Liver (tissue), 3 donors: Measurements from ENCODE around the gene BNIPL.

Experiments used
- EGR1 ChIP-seq, 2 donors: IDR thresholded peaks; 2 replicates each; pipeline ENCODE4 v1.6.1; 2016 to 2018; ENCODE audit warnings: antibody characterized with exemption in 2 of 2, low read depth in 2 of 2
- GABPA ChIP-seq, 2 donors: IDR thresholded peaks in 1 of 2; conservative IDR thresholded peaks in 1 of 2; 2 replicates each; pipeline ENCODE4 v1.6.1; 2016; ENCODE audit warnings: antibody characterized with exemption in 2 of 2, mild to moderate bottlenecking in 1 of 2, moderate library complexity in 1 of 2
- RAD21 ChIP-seq, 2 donors: IDR thresholded peaks; 2 replicates each; pipeline ENCODE4 v1.6.1; 2016; ENCODE audit warnings: antibody characterized with exemption in 2 of 2, mild to moderate bottlenecking in 2 of 2
- SP1 ChIP-seq: IDR thresholded peaks from 2 replicates; pipeline ENCODE4 v1.6.1; 2018; ENCODE audit warnings: antibody characterized with exemption, mild to moderate bottlenecking
- TAF1 ChIP-seq: conservative IDR thresholded peaks from 2 replicates; pipeline ENCODE4 v1.6.1; 2016; ENCODE audit warnings: antibody characterized with exemption, mild to moderate bottlenecking
- TF ChIP-seq, protein P1 (sequence below): fragments of 150-350 bp; IDR thresholded peaks from 2 replicates; pipeline ENCODE4 v1.5.1; 2017; ENCODE audit warnings: improper control_type of control experiment, low read depth, low read length; ENCODE audit not compliant: missing input control
- TF ChIP-seq, protein P2 (sequence below): IDR thresholded peaks from 2 replicates; pipeline ENCODE4 v1.6.1; 2016; ENCODE audit warnings: antibody characterized with exemption
- TF ChIP-seq, protein P3 (sequence below): IDR thresholded peaks from 2 replicates; pipeline ENCODE4 v1.6.1; 2016; ENCODE audit warnings: antibody characterized with exemption, mild to moderate bottlenecking
- donor health status: healthy.
- donor health status: healthy.

DNA sequence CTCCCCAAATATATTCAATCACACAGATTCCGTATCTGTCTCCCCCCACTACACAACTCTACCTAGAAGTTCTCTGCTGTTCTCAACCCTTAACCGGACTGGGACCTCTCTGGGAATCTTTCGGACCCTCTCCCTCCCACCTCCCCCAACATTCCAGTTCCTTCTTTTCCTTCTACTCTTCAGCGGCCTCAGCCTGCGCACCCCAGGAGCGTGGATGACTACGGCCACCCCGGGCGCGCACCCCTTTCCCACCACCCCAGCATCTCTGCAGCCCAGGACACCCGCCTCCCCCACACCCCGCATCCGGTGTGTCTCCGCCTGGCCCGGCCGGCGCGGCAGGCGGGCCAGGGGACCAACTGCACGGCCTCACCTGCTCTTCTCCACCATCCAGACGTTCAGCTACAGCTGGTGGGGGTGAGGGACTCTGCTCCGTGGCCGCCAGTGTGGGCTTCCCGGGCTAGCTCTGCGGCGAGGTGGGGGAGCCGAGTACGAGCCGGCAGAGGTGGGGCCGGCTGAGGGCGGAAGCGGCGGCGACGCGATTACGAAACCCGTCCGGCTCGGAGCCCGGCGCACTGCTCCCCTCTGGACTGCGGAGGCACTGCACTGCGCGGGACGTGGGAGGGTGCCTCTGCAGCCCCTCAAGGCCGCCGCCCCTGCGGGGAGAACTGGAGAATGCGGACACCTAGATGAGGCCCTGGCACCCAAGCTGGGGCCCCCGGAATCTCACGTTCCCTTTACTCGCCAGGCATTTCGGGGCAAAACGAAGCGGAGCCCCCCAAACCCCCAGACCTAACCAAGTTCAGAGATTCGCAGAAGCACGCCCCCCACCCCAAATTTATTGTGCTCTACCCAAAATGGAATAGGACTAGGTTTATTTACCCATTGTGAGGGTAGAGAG lies 23.0 kb downstream of the BNIPL start, which contains the start of gene CDC42SE1:
- TF ChIP-seq, protein P1, sequence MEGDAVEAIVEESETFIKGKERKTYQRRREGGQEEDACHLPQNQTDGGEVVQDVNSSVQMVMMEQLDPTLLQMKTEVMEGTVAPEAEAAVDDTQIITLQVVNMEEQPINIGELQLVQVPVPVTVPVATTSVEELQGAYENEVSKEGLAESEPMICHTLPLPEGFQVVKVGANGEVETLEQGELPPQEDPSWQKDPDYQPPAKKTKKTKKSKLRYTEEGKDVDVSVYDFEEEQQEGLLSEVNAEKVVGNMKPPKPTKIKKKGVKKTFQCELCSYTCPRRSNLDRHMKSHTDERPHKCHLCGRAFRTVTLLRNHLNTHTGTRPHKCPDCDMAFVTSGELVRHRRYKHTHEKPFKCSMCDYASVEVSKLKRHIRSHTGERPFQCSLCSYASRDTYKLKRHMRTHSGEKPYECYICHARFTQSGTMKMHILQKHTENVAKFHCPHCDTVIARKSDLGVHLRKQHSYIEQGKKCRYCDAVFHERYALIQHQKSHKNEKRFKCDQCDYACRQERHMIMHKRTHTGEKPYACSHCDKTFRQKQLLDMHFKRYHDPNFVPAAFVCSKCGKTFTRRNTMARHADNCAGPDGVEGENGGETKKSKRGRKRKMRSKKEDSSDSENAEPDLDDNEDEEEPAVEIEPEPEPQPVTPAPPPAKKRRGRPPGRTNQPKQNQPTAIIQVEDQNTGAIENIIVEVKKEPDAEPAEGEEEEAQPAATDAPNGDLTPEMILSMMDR, result peak; percentile 76
- TF ChIP-seq, protein P2, sequence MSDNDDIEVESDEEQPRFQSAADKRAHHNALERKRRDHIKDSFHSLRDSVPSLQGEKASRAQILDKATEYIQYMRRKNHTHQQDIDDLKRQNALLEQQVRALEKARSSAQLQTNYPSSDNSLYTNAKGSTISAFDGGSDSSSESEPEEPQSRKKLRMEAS, result no peak
- TF ChIP-seq SP1, result no peak
- TF ChIP-seq RAD21 (IDR thresholded peaks at IDR 0.05), result peak; percentile 34 to 67
- peak in 1 of 2 donors; percentile 80 for TF ChIP-seq GABPA (IDR thresholded peaks at IDR 0.05 in 1 of 2, conservative IDR thresholded peaks at IDR 0.05 in 1 of 2)
- TF ChIP-seq EGR1 (IDR thresholded peaks at IDR 0.05; ENCODE audit: low read depth in 2 of 2), result no peak
- TF ChIP-seq, protein P3, sequence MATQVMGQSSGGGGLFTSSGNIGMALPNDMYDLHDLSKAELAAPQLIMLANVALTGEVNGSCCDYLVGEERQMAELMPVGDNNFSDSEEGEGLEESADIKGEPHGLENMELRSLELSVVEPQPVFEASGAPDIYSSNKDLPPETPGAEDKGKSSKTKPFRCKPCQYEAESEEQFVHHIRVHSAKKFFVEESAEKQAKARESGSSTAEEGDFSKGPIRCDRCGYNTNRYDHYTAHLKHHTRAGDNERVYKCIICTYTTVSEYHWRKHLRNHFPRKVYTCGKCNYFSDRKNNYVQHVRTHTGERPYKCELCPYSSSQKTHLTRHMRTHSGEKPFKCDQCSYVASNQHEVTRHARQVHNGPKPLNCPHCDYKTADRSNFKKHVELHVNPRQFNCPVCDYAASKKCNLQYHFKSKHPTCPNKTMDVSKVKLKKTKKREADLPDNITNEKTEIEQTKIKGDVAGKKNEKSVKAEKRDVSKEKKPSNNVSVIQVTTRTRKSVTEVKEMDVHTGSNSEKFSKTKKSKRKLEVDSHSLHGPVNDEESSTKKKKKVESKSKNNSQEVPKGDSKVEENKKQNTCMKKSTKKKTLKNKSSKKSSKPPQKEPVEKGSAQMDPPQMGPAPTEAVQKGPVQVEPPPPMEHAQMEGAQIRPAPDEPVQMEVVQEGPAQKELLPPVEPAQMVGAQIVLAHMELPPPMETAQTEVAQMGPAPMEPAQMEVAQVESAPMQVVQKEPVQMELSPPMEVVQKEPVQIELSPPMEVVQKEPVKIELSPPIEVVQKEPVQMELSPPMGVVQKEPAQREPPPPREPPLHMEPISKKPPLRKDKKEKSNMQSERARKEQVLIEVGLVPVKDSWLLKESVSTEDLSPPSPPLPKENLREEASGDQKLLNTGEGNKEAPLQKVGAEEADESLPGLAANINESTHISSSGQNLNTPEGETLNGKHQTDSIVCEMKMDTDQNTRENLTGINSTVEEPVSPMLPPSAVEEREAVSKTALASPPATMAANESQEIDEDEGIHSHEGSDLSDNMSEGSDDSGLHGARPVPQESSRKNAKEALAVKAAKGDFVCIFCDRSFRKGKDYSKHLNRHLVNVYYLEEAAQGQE, result peak; percentile 40
- no peak for TF ChIP-seq TAF1
